HepG2 (cell line): ENCODE measurements around the gene VWCE. TPM values are rescaled to one million over a fixed set of nuclear protein-coding genes. Genes with fewer than 3 reads are reported as not detected.

Experiments
- CENPX ChIP-seq: sonication (generic); formaldehyde crosslinking; IDR thresholded peaks from 2 replicates; pipeline ENCODE4 v1.9.0; 2021; ENCODE audit warnings: mild to moderate bottlenecking, missing genetic modification reagents, moderate library complexity
- FUBP1 ChIP-seq: sonication (generic); formaldehyde crosslinking; IDR thresholded peaks from 2 replicates; pipeline ENCODE4 v1.5.1; 2020; ENCODE audit warnings: missing genetic modification reagents, mild to moderate bottlenecking, borderline replicate concordance
- HINFP ChIP-seq: sonication (generic); formaldehyde crosslinking; IDR thresholded peaks from 2 replicates; pipeline ENCODE4 v1.4.0; 2020; ENCODE audit warnings: low read depth, mild to moderate bottlenecking, missing genetic modification reagents
- MAX ChIP-seq: IDR thresholded peaks from 2 replicates; pipeline ENCODE4 v1.6.1; 2012; ENCODE audit warnings: inconsistent platforms
- MTF1 ChIP-seq: sonication (generic); formaldehyde crosslinking; IDR thresholded peaks from 2 replicates; pipeline ENCODE4 v1.5.0; 2020; ENCODE audit warnings: missing genetic modification reagents
- MXI1 ChIP-seq: IDR thresholded peaks from 3 replicates; pipeline ENCODE4 v1.6.1; 2012; ENCODE audit warnings: low read depth, low read length, inconsistent platforms, borderline replicate concordance
- TIGD3 ChIP-seq: sonication (generic); formaldehyde crosslinking; IDR thresholded peaks from 2 replicates; pipeline ENCODE4 v1.5.1; 2020; ENCODE audit warnings: mild to moderate bottlenecking, missing genetic modification reagents, borderline replicate concordance
- ZNF296 ChIP-seq: sonication (generic); formaldehyde crosslinking; conservative IDR thresholded peaks from 2 replicates; pipeline ENCODE4 v1.5.0; 2020; ENCODE audit warnings: mild to moderate bottlenecking, missing genetic modification reagents
- ZNF317 ChIP-seq: sonication (generic); formaldehyde crosslinking; IDR thresholded peaks from 2 replicates; pipeline ENCODE4 v1.5.0; 2020; ENCODE audit warnings: mild to moderate bottlenecking, missing genetic modification reagents
- ZNF772 ChIP-seq: sonication (generic); formaldehyde crosslinking; IDR thresholded peaks from 2 replicates; pipeline ENCODE4 v1.5.0; 2020; ENCODE audit warnings: mild to moderate bottlenecking, missing genetic modification reagents
- ZNF841 ChIP-seq: sonication (generic); formaldehyde crosslinking; IDR thresholded peaks from 2 replicates; pipeline ENCODE4 v1.8.1; 2023; ENCODE audit warnings: missing genetic modification reagents, borderline replicate concordance
- polyA plus RNA-seq, 8 experiments: library from polyadenylated mRNA; depleted of rRNA in 3 of 8; stranded (reverse) in 7 of 8; unstranded in 1 of 8; fragments of >200 nt; fragmentation: Illumina TruSeq in 4 of 8; extraction: Trizol in 4 of 8; gene quantifications; 2 replicates each; pipeline versions ENCODE4 v1.2.1 to v1.2.3, GENCODE V29; 2011 to 2016; ENCODE audit warnings: low read depth in 4 of 8, missing spikeins in 1 of 8, mixed read lengths in 1 of 8; ENCODE audit not compliant: insufficient read depth in 1 of 8
- total RNA-seq, 5 experiments: library from RNA; depleted of rRNA; stranded (reverse); fragments of >200 nt; fragmentation: Illumina TruSeq; extraction: Trizol; gene quantifications; 2 replicates each; pipeline ENCODE4 v1.2.3, GENCODE V29; 2016; ENCODE audit warnings: low read depth in 1 of 5

VWCE gene
- total and polyA plus RNA-seq, 2 of the 13 experiments (the other 11 are each of a cell fraction or from before 2014, with no cell fraction given), result 27.6 to 58.3 TPM

- TF ChIP-seq TIGD3 (CRISPR knock-in tag), result no peak
- TF ChIP-seq ZNF772 (CRISPR knock-in tag), result no peak
- TF ChIP-seq FUBP1 (CRISPR knock-in tag), result no peak
- TF ChIP-seq HINFP (CRISPR knock-in tag), result no peak
- TF ChIP-seq MTF1 (CRISPR knock-in tag), result no peak
- no peak for TF ChIP-seq MAX
- TF ChIP-seq MXI1, result no peak
- TF ChIP-seq ZNF841 (CRISPR knock-in tag), result no peak
- no peak for TF ChIP-seq ZNF296 (CRISPR knock-in tag)
- TF ChIP-seq CENPX (CRISPR knock-in tag), result no peak
- no peak for TF ChIP-seq ZNF317
These were observed 36.5 kb upstream of the VWCE start (continued) for GRCh38 chr11:61331651-61332050.
